Choroid plexus epithelial cell (primary cell): ENCODE data around the gene MRPL3.

Experiments used
- DNase-seq: peaks from one replicate; pipeline ENCODE4 v3.0.0-alpha.2; 2010; ENCODE audit warnings: low read depth
- H3K4me3 ChIP-seq: 2 replicates; pipeline ENCODE4 v1.5.1; 2011; ENCODE audit warnings: low read depth, mild to moderate bottlenecking, control low read depth, low read length, moderate library complexity
- CTCF ChIP-seq: conservative IDR thresholded peaks from 2 replicates; pipeline ENCODE4 v1.5.1; 2011; ENCODE audit warnings: low read depth, mild to moderate bottlenecking, control low read depth, inconsistent platforms, low read length, moderate library complexity

MRPL3 gene

GRCh38 chr3:131484496-131485111 lies 18.2 kb downstream of the MRPL3 start:
- no peak overlapping the region for H3K4me3 ChIP-seq
- no peak for TF ChIP-seq CTCF
- DNase-seq, result no peak

GRCh38 chr3:131480116-131480515 lies 22.7 kb downstream of the MRPL3 start:
- TF ChIP-seq CTCF, result no peak
- no peak overlapping the region for H3K4me3 ChIP-seq
- no peak for DNase-seq

- H3K4me3 ChIP-seq, result no peak overlapping the region
- TF ChIP-seq CTCF, result no peak
- no peak for DNase-seq
Measured at GRCh38 chr3:131477813-131478212, 25.0 kb downstream of the MRPL3 start.

GRCh38 chr3:131474115-131474514 lies 28.7 kb downstream of the MRPL3 start:
- H3K4me3 ChIP-seq, result no peak overlapping the region
- no peak for DNase-seq
- no peak for TF ChIP-seq CTCF

GRCh38 chr3:131470377-131470776 lies 32.4 kb downstream of the MRPL3 start:
- TF ChIP-seq CTCF, result no peak
- no peak overlapping the region for H3K4me3 ChIP-seq
- no peak for DNase-seq

- no peak for TF ChIP-seq CTCF
- H3K4me3 ChIP-seq, result no peak overlapping the region
- DNase-seq, result no peak
Measured at GRCh38 chr3:131458653-131459052, 44.1 kb downstream of the MRPL3 start.

GRCh38 chr3:131457220-131457619 lies 45.6 kb downstream of the MRPL3 start:
- TF ChIP-seq CTCF, result no peak
- no peak overlapping the region for H3K4me3 ChIP-seq
- no peak for DNase-seq
